HepG2 (cell line): Measurements from ENCODE around the gene PPP1CA. TPM values are rescaled to one million over a fixed set of nuclear protein-coding genes. Genes with fewer than 3 reads are reported as not detected.

Source experiments
- CAMTA2 ChIP-seq: sonication (generic); formaldehyde crosslinking; IDR thresholded peaks from 2 replicates; pipeline ENCODE4 v1.4.0; 2020; ENCODE audit warnings: mild to moderate bottlenecking, missing genetic modification reagents, borderline replicate concordance
- MAF1 ChIP-seq: sonication (generic); formaldehyde crosslinking; IDR thresholded peaks from 2 replicates; pipeline ENCODE4 v1.5.0; 2020; ENCODE audit warnings: missing genetic modification reagents, borderline replicate concordance
- NFRKB ChIP-seq: fragments of 450-650 bp; IDR thresholded peaks from 2 replicates; pipeline ENCODE4 v1.6.1; 2017
- PHF21A ChIP-seq: sonication (generic); formaldehyde crosslinking; IDR thresholded peaks from 2 replicates; pipeline ENCODE4 v1.5.0; 2020; ENCODE audit warnings: mild to moderate bottlenecking, missing genetic modification reagents
- RNF2 ChIP-seq: fragments of 450-650 bp; conservative IDR thresholded peaks from 2 replicates; pipeline ENCODE4 v1.6.1; 2016; ENCODE audit warnings: low read depth
- SMAD1 ChIP-seq: sonication (generic); formaldehyde crosslinking; IDR thresholded peaks from 2 replicates; pipeline ENCODE4 v1.4.0; 2020; ENCODE audit warnings: missing genetic modification reagents, low read depth, mild to moderate bottlenecking, borderline replicate concordance
- ZNF12 ChIP-seq: sonication (generic); formaldehyde crosslinking; IDR thresholded peaks from 2 replicates; pipeline ENCODE4 v1.5.0; 2020; ENCODE audit warnings: missing genetic modification reagents
- ZNF143 ChIP-seq: sonication (generic); formaldehyde crosslinking; IDR thresholded peaks from 2 replicates; pipeline ENCODE4 v1.4.0; 2020; ENCODE audit warnings: missing genetic modification reagents
- ZNF256 ChIP-seq: sonication (generic); formaldehyde crosslinking; conservative IDR thresholded peaks from 2 replicates; pipeline ENCODE4 v1.4.0; 2020; ENCODE audit warnings: missing genetic modification reagents
- ZNF460 ChIP-seq: sonication (generic); formaldehyde crosslinking; IDR thresholded peaks from 2 replicates; pipeline ENCODE4 v1.5.1; 2020; ENCODE audit warnings: missing genetic modification reagents, mild to moderate bottlenecking, borderline replicate concordance
- polyA plus RNA-seq, 8 experiments: library from polyadenylated mRNA; depleted of rRNA in 3 of 8; stranded (reverse) in 7 of 8; unstranded in 1 of 8; fragments of >200 nt; fragmentation: Illumina TruSeq in 4 of 8; extraction: Trizol in 4 of 8; gene quantifications; 2 replicates each; pipeline versions ENCODE4 v1.2.1 to v1.2.3, GENCODE V29; 2011 to 2016; ENCODE audit warnings: low read depth in 4 of 8, missing spikeins in 1 of 8, mixed read lengths in 1 of 8; ENCODE audit not compliant: insufficient read depth in 1 of 8
- total RNA-seq, 5 experiments: library from RNA; depleted of rRNA; stranded (reverse); fragments of >200 nt; fragmentation: Illumina TruSeq; extraction: Trizol; gene quantifications; 2 replicates each; pipeline ENCODE4 v1.2.3, GENCODE V29; 2016; ENCODE audit warnings: low read depth in 1 of 5
- TF ChIP-seq, protein P1 (sequence below): sonication (generic); formaldehyde crosslinking; IDR thresholded peaks from 2 replicates; pipeline ENCODE4 v1.5.0; 2020; ENCODE audit warnings: mild to moderate bottlenecking, missing genetic modification reagents
- TF ChIP-seq, protein P2 (sequence below): sonication (generic); formaldehyde crosslinking; IDR thresholded peaks from 2 replicates; pipeline ENCODE4 v1.5.1; 2020; ENCODE audit warnings: mild to moderate bottlenecking, missing genetic modification reagents
- TF ChIP-seq, protein P3 (sequence below): sonication (generic); formaldehyde crosslinking; IDR thresholded peaks from 2 replicates; pipeline ENCODE4 v1.5.0; 2020; ENCODE audit warnings: missing genetic modification reagents
- TF ChIP-seq, protein P4 (sequence below): sonication (generic); formaldehyde crosslinking; IDR thresholded peaks from 2 replicates; pipeline ENCODE4 v1.8.1; 2023; ENCODE audit warnings: mild to moderate bottlenecking, missing genetic modification reagents
- TF ChIP-seq, protein P5 (sequence below): IDR thresholded peaks from 2 replicates; pipeline ENCODE4 v1.6.1; 2016; ENCODE audit warnings: control low read depth
- TF ChIP-seq, protein P6 (sequence below): sonication (generic); formaldehyde crosslinking; conservative IDR thresholded peaks from 2 replicates; pipeline ENCODE4 v1.4.0; 2020; ENCODE audit warnings: missing genetic modification reagents

The PPP1CA gene
- total and polyA plus RNA-seq, 2 of the 13 experiments (the other 11 are each of a cell fraction or from before 2014, with no cell fraction given) = 149 to 170 TPM

DNA sequence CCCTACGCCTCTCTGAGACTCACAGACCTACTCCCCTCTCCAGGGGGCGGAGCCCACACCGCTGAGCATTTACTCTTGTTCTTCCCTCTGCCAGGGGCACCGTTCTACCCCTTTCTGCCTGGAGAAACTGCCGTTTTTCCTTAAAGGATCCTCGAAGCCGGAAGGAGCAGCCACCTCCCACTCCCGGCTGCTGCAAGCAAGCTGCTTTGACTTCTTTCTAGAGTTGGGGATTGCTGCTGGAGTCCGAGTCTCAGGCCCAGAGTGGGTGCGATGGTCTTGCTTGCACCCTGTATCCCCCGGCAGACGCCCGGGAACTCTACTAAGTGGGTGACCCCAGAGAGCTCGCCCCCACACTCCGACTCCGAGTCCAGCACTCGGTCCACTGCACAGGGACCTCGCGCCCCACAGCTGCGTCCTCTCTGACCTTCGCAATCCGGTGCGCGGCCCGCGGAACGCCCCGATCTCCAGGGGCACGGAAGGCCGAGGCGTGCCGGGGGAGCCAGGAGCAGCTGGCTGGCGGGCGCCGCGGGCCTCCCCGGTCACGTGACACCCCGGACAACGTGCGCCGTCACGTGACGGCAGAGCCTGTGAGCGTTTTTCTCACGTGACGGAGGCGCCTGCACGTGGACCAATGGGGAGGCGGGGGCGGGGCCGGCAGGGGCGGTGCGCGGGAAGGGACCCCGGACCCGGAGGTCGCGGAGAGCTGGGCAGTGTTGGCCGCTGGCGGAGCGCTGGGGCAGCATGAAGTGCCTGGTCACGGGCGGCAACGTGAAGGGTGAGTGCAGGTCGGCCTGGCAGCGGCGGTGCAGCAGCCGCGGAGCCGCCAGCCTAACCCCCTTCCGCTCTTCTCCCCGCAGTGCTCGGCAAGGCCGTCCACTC lies 10.1 kb downstream of the PPP1CA start, which contains the start of gene RAD9A (continued):
- TF ChIP-seq, protein P1, sequence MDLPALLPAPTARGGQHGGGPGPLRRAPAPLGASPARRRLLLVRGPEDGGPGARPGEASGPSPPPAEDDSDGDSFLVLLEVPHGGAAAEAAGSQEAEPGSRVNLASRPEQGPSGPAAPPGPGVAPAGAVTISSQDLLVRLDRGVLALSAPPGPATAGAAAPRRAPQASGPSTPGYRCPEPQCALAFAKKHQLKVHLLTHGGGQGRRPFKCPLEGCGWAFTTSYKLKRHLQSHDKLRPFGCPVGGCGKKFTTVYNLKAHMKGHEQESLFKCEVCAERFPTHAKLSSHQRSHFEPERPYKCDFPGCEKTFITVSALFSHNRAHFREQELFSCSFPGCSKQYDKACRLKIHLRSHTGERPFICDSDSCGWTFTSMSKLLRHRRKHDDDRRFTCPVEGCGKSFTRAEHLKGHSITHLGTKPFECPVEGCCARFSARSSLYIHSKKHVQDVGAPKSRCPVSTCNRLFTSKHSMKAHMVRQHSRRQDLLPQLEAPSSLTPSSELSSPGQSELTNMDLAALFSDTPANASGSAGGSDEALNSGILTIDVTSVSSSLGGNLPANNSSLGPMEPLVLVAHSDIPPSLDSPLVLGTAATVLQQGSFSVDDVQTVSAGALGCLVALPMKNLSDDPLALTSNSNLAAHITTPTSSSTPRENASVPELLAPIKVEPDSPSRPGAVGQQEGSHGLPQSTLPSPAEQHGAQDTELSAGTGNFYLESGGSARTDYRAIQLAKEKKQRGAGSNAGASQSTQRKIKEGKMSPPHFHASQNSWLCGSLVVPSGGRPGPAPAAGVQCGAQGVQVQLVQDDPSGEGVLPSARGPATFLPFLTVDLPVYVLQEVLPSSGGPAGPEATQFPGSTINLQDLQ (CRISPR knock-in tag) = no peak
- TF ChIP-seq, protein P2, sequence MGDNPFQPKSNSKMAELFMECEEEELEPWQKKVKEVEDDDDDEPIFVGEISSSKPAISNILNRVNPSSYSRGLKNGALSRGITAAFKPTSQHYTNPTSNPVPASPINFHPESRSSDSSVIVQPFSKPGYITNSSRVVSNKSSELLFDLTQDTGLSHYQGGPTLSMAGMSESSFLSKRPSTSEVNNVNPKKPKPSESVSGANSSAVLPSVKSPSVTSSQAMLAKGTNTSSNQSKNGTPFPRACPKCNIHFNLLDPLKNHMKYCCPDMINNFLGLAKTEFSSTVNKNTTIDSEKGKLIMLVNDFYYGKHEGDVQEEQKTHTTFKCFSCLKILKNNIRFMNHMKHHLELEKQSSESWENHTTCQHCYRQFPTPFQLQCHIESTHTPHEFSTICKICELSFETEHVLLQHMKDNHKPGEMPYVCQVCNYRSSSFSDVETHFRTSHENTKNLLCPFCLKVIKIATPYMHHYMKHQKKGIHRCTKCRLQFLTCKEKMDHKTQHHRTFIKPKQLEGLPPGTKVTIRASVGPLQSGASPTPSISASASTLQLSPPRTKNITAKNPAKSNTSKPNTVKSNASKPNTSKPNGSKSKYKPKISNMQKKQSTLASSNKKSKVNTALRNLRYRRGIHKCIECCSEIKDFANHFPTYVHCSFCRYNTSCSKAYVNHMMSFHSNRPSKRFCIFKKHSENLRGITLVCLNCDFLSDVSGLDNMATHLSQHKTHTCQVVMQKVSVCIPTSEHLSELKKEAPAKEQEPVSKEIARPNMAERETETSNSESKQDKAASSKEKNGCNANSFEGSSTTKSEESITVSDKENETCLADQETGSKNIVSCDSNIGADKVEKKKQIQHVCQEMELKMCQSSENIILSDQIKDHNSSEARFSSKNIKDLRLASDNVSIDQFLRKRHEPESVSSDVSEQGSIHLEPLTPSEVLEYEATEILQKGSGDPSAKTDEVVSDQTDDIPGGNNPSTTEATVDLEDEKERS = peak; percentile 78
- TF ChIP-seq NFRKB (no peak), ZNF256 (no peak), ZNF12 (CRISPR knock-in tag) (no peak), SMAD1 (CRISPR knock-in tag) (no peak), ZNF143 (CRISPR knock-in tag) (peak; percentile 50), MAF1 (CRISPR knock-in tag) (0 out of 2 replicates have a peak, but pooled peaks have one; percentile 41), ZNF460 (CRISPR knock-in tag) (peak; percentile 49; the same call in 1 of the 2 replicates), PHF21A (0 out of 2 replicates have a peak, but pooled peaks have one; percentile 18), RNF2 (peak; percentile 96), CAMTA2 (CRISPR knock-in tag) (peak; percentile 65; the same call in 1 of the 2 replicates)
- TF ChIP-seq, protein P3, sequence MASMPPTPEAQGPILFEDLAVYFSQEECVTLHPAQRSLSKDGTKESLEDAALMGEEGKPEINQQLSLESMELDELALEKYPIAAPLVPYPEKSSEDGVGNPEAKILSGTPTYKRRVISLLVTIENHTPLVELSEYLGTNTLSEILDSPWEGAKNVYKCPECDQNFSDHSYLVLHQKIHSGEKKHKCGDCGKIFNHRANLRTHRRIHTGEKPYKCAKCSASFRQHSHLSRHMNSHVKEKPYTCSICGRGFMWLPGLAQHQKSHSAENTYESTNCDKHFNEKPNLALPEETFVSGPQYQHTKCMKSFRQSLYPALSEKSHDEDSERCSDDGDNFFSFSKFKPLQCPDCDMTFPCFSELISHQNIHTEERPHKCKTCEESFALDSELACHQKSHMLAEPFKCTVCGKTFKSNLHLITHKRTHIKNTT (CRISPR knock-in tag) = no peak
- TF ChIP-seq, protein P4, sequence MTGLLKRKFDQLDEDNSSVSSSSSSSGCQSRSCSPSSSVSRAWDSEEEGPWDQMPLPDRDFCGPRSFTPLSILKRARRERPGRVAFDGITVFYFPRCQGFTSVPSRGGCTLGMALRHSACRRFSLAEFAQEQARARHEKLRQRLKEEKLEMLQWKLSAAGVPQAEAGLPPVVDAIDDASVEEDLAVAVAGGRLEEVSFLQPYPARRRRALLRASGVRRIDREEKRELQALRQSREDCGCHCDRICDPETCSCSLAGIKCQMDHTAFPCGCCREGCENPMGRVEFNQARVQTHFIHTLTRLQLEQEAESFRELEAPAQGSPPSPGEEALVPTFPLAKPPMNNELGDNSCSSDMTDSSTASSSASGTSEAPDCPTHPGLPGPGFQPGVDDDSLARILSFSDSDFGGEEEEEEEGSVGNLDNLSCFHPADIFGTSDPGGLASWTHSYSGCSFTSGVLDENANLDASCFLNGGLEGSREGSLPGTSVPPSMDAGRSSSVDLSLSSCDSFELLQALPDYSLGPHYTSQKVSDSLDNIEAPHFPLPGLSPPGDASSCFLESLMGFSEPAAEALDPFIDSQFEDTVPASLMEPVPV (CRISPR knock-in tag) = peak; percentile 91
- TF ChIP-seq, protein P5, sequence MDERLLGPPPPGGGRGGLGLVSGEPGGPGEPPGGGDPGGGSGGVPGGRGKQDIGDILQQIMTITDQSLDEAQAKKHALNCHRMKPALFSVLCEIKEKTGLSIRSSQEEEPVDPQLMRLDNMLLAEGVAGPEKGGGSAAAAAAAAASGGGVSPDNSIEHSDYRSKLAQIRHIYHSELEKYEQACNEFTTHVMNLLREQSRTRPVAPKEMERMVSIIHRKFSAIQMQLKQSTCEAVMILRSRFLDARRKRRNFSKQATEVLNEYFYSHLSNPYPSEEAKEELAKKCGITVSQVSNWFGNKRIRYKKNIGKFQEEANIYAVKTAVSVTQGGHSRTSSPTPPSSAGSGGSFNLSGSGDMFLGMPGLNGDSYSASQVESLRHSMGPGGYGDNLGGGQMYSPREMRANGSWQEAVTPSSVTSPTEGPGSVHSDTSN (CRISPR knock-in tag) = no peak
- TF ChIP-seq, protein P6, sequence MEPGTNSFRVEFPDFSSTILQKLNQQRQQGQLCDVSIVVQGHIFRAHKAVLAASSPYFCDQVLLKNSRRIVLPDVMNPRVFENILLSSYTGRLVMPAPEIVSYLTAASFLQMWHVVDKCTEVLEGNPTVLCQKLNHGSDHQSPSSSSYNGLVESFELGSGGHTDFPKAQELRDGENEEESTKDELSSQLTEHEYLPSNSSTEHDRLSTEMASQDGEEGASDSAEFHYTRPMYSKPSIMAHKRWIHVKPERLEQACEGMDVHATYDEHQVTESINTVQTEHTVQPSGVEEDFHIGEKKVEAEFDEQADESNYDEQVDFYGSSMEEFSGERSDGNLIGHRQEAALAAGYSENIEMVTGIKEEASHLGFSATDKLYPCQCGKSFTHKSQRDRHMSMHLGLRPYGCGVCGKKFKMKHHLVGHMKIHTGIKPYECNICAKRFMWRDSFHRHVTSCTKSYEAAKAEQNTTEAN = no peak; the same call in 1 of the 2 replicates
